Measurements from ENCODE around the gene RIPPLY2.
"Not testable (repeated sequence)": the region's sequence is repeated elsewhere in the genome, so short reads cannot be mapped to it uniquely, and the experiment has no call there.

Gene RIPPLY2

DNA sequence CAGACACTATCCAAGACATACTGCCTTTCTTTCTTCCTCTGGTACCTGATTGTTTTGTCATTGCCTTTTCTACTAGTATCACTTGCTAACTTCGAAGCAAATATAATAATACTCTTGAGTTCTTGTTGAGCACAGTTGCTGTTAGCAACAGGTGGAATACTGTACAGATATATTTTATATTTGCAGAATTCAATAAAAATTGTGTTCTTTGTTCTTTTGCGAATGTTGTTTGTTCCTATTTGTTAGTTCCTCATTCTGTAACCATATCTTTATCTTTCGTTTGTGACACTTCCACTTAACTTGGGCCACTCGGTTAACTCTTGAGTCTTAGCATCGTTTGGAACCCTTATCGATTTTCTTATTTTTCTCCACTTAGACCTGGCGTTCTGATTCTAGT is 7.2 kb downstream of the RIPPLY2 start:
- DNase-seq (ENCODE audit: low read depth): no peak

- DNase-seq (ENCODE audit: low read depth): no peak
Observed at GRCh38 chr6:83860782-83861495, 7.8 kb downstream of the RIPPLY2 start.

GRCh38 chr6:83862776-83863471 is 9.8 kb downstream of the RIPPLY2 start:
- no peak for DNase-seq (ENCODE audit: low read depth)

- no peak for DNase-seq (ENCODE audit: low read depth)
Observed at GRCh38 chr6:83867043-83867442, 13.9 kb downstream of the RIPPLY2 start.

- no peak for DNase-seq (ENCODE audit: low read depth)
Observed at GRCh38 chr6:83867527-83868161, 14.5 kb downstream of the RIPPLY2 start.

DNA sequence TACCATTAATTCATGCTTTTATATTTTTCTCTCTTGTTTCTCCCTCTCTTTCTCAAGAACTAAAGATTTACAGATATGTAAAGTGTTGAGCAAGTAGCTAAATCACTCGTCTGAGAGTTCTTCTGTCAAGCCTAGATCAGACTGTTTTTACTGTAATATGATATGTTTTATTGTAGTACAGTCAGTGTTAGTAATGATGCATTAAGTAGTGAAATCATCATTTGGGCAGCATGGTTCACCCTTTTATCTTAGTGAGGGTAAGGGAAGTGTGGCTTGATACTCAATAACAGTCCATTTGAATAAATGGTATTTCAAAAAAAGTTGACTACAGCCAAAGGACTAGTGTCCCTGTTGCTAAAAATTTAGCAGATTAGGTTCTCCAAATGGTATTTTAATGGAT is 15.5 kb downstream of the RIPPLY2 start:
- DNase-seq (ENCODE audit: low read depth): no peak

- DNase-seq (ENCODE audit: low read depth): no peak
Observed at GRCh38 chr6:83870649-83871048, 17.5 kb downstream of the RIPPLY2 start.

- no peak for DNase-seq (ENCODE audit: low read depth)
Observed at GRCh38 chr6:83872386-83873118, 19.4 kb downstream of the RIPPLY2 start.

GRCh38 chr6:83873869-83874268 is 20.7 kb downstream of the RIPPLY2 start:
- DNase-seq (ENCODE audit: low read depth): no peak

DNA sequence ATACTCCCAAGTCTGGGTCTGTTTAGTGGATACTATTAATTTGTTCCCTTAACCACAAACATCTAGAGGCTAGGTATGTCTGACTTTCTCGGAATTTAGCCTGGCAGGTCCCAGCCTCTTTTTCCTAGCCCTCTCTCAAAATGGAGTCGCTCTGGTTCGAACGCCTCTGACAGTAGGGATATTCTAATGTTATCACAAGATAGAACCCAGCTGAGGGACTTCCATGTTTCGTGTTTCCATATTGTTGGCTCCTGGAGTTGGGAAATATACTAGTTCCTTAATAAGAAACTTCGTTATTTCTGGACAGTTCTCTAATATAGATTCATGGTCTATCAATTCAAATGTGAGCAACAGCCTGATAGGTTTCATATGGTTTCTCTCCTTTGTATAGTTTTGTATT is 22.7 kb downstream of the RIPPLY2 start:
- DNase-seq (ENCODE audit: low read depth): no peak

DNA sequence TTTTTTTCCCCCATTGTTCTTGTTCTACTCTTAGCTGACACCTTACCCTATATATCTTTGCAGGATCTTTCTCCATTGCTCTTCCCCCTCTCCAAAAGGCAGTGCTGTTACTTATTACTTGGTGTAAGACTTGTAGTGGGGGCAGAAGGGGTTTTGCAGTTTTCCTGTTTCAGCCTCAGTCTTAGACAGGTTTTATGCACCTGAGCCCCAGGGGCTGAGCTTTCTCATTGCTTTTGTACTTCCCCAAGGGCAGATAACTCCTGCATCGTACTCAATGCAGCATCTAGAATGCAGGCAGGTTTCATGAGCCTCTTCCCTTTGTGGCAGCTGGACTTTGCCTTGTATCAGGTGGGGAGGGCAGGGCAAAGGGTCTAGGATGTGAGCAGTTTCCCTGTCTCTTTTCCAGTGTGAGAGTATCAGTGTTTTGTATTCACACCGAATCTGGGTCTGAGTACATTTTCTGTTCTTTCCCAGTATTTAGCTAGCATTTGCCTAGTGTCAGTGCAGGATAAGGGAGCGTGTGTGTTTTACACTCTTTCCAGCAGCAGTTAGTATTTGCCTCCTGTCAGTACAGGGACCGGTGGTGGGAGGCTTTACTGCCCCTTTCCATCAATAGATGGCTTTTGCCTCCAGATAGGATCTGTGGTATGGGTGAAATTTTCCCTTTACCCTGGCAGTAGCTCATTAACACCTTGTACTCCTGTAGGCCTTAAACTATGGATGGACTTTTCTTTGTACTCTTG is 25.9 kb downstream of the RIPPLY2 start:
- no peak for DNase-seq (ENCODE audit: low read depth)

DNA sequence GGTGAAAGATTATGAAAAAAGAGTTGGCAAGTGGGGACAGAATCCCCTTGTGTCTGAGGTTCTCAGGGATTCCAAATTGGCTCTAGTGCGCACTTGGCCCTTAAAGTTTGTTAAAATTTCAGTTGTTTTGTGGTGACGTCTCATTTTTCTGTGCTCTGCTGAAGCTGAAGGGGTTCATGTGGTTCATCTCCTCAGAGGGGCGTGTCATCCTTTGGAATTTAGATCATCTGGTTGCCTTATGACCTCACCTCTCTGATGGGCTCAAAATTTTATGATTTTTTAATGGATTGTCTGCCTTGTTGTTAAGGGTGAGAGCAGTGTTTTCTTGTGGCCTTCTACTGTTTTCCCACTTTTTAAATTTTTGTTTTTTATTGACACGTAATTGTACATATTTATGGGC is 26.6 kb downstream of the RIPPLY2 start:
- no peak for DNase-seq (ENCODE audit: low read depth)

DNA sequence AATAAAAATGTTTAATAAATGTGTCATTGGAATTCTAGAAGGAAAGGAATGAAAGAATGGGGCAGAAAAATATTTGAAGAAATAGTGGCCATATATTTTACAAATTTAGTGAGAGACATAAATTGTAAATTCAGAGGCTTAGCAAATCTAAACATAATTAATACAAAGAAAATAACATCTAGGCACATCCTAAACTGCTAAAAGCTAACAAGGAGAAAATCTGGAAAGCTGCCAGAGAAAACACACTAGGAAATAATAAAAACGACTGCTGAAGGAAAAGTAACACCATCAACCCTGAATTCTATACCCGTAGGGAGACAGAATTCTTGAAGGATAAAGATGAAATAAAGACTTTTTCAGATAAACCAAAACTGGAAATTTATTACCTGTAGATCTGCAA is 30.1 kb downstream of the RIPPLY2 start:
- DNase-seq (ENCODE audit: low read depth): no peak

GRCh38 chr6:83884523-83884922 is 31.4 kb downstream of the RIPPLY2 start:
- no peak for DNase-seq (ENCODE audit: low read depth)

DNA sequence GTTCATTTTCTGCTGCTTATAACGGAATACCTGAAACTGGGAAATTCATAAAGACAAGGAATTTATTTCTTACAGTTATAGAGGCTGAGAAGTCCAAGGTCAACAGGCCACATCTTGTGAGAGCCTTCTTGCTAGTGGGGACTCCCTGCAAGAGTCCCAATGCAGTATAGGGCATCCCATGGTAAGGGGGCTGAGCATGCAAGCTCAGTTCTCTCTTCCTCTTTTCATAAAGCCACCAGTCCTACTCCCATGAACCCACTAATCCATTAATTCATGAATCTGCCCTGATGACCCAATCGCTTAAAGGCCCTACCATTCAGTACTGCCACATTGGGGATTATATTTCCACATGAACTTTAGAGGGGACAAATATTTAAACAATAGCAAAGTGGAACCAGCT is 32.8 kb downstream of the RIPPLY2 start:
- no peak for DNase-seq (ENCODE audit: low read depth)

DNA sequence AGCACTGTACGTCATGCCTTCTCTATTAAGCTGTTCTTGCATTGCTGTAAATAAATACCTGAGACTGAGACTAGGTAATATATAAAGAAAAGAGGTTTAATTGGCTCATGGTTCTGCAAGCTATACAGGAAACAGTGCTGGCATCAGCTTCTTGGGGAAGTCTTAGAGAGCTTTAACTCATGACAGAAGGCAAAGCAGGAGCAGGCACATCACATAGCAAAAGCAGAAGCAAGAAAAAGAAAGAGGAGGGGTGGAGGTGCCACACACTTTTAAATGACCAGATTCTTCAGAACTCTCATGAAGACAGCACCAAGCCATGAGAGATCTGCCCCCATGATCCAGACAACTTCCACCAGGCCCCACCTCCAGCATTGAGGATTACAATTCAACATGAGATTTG is 36.5 kb downstream of the RIPPLY2 start:
- DNase-seq (ENCODE audit: low read depth): no peak

DNA sequence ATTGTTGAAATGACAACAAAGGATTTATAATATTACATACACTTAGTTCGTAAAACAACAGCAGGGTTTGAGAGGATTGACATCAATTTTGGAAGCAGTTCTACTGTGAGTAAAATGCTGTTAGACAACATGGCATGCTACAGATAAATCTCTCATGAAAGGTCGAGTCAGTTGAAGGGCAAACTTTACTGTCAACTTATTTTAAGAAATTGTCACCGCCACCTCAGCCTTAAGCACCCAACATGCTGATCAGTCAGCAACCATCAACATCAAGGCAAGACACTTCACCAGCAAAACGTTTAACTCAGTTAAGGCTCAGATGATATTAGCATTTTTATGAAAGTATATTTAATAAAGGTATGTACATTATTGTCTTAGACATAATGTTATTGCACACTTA is 37.4 kb downstream of the RIPPLY2 start:
- DNase-seq (ENCODE audit: low read depth): no peak

- DNase-seq (ENCODE audit: low read depth): no peak
Observed at GRCh38 chr6:83891586-83891985, 38.4 kb downstream of the RIPPLY2 start.

GRCh38 chr6:83893024-83893423 is 39.9 kb downstream of the RIPPLY2 start:
- no peak for DNase-seq (ENCODE audit: low read depth)

DNA sequence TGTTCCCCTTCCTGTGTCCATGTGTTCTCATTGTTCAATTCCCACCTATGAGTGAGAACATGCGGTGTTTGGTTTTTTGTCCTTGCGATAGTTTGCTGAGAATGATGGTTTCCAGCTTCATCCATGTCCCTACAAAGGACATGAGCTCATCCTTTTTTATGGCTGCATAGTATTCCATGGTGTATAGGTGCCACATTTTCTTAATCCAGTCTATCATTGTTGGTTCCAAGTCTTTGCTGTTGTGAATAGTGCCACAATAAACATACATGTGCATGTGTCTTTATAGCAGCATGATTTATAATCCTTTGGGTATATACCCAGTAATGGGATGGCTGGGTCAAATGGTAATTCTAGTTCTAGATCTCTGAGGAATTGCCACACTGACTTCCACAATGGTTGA is 43.9 kb downstream of the RIPPLY2 start:
- DNase-seq (ENCODE audit: low read depth): not testable (repeated sequence)

- no peak for DNase-seq (ENCODE audit: low read depth)
Observed at GRCh38 chr6:83901624-83902023, 48.5 kb downstream of the RIPPLY2 start.

DNA sequence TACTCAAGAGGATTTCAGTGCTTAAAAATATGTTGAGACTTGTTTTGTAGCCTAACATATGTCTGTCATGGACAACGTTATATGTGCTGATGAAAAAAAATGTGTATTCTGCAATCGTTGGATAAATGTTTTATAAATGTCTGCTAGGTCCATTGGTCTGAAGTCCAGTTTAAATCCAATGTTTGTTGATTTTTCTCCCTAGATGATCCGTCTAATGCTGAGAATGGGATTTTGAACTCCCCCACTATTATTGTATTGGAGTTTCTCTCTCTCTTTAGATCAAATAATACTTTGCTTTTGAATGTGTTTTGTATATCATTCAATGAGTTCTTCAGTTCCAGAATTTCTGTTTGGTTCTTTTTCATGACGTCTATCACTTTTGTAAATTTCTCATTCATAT is 51.2 kb downstream of the RIPPLY2 start:
- no peak for DNase-seq (ENCODE audit: low read depth)
